ENCODE data around the gene CBR1. TPM values are rescaled to one million over a fixed set of nuclear protein-coding genes. Genes with fewer than 3 reads are reported as not detected.
A peak's percentile ranks its signal among the peaks of the same experiment; 100 is the strongest.

CBR1 gene
- total RNA-seq, 1 donor from 2014 or later = 28.5 TPM

- DNase-seq (ENCODE audit: missing footprints) (no peak), ATAC-seq (no peak)
- intact Hi-C loops (cut with DNase I) = no loop called here
These were observed 31.3 kb downstream of the CBR1 start for GRCh38 chr21:36100971-36101641.

GRCh38 chr21:36103434-36103833, 33.6 kb downstream of the CBR1 start:
- no peak for DNase-seq (ENCODE audit: missing footprints)
- no peak for ATAC-seq
- intact Hi-C loops (cut with DNase I) = no loop called here

GRCh38 chr21:36104317-36105300, 34.8 kb downstream of the CBR1 start:
- intact Hi-C loops (cut with DNase I) = no loop called here
- ATAC-seq (no peak), DNase-seq (ENCODE audit: missing footprints) (peak; percentile 72)

GRCh38 chr21:36105327-36105842, 35.6 kb downstream of the CBR1 start:
- ATAC-seq (no peak), DNase-seq (ENCODE audit: missing footprints) (no peak)
- intact Hi-C loops (cut with DNase I) = no loop called here

- intact Hi-C loops (cut with DNase I) = loop anchor here (5.0 kb wide), 1 partner anchor 48 kb away; the partner anchor contains the start of gene SETD4
- no peak for DNase-seq (ENCODE audit: missing footprints)
- no peak for ATAC-seq
These were observed 40.0 kb downstream of the CBR1 start for GRCh38 chr21:36109868-36110267.

GRCh38 chr21:36111238-36111637, 41.4 kb downstream of the CBR1 start:
- DNase-seq (ENCODE audit: missing footprints) (no peak), ATAC-seq (no peak)
- intact Hi-C loops (cut with DNase I) = loop anchor here (5.0 kb wide), 1 partner anchor 49 kb away; the partner anchor contains the start of gene SETD4

GRCh38 chr21:36113647-36114428, 44.0 kb downstream of the CBR1 start:
- DNase-seq (ENCODE audit: missing footprints) = no peak
- ATAC-seq = no peak
- intact Hi-C loops (cut with DNase I) = loop anchor here (5.0 kb wide), 1 partner anchor 52 kb away; the partner anchor contains the start of gene SETD4

GRCh38 chr21:36115138-36115730, 45.4 kb downstream of the CBR1 start:
- intact Hi-C loops (cut with DNase I) = no loop called here
- ATAC-seq (no peak), DNase-seq (ENCODE audit: missing footprints) (no peak)

GRCh38 chr21:36117286-36117741, 47.5 kb downstream of the CBR1 start:
- ATAC-seq = no peak
- intact Hi-C loops (cut with DNase I) = no loop called here
- DNase-seq (ENCODE audit: missing footprints) = no peak

GRCh38 chr21:36120304-36120888, 50.6 kb downstream of the CBR1 start:
- DNase-seq (ENCODE audit: missing footprints) = no peak
- ATAC-seq = peak; percentile 86

More at GRCh38 chr21:36120304-36120888, 50.6 kb downstream of the CBR1 start:
- intact Hi-C loops (cut with DNase I) = no loop called here

Other genes with a start within 250 kb of the CBR1 start
- gene SETD4, start 9.5 kb upstream of the CBR1 start, total RNA-seq = 9.8 TPM
- 2.5 TPM for gene CBR3, start 65.1 kb downstream of the CBR1 start, total RNA-seq
- gene DOP1B, start 86.8 kb downstream of the CBR1 start, total RNA-seq = 17.9 TPM